ENCODE data around the gene TCF4.
A peak's percentile ranks its signal among the peaks of the same experiment; 100 is the strongest.

- TF ChIP-seq CTCF (IDR thresholded peaks at IDR 0.05) (no peak), POLR2A (IDR thresholded peaks at IDR 0.05) (no peak), POLR2AphosphoS5 (IDR thresholded peaks at IDR 0.05) (peak in 1 of 4 donors; percentile 35)
Observed at GRCh38 chr18:55320424-55321264, 267.3 kb downstream of the TCF4 start.

All from sigmoid colon (tissue), 4 donors.